NCI-H526 (cell line): ENCODE data around the gene RGP1.

Experiments used
- DNase-seq, 2 experiments: peaks; one replicate each; lab custom pipeline; 2025; lab: John Stamatoyannopoulos, UW

Gene RGP1, protein sequence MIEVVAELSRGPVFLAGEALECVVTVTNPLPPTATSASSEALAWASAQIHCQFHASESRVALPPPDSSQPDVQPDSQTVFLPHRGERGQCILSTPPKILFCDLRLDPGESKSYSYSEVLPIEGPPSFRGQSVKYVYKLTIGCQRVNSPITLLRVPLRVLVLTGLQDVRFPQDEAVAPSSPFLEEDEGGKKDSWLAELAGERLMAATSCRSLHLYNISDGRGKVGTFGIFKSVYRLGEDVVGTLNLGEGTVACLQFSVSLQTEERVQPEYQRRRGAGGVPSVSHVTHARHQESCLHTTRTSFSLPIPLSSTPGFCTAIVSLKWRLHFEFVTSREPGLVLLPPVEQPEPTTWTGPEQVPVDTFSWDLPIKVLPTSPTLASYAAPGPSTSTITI

DNA sequence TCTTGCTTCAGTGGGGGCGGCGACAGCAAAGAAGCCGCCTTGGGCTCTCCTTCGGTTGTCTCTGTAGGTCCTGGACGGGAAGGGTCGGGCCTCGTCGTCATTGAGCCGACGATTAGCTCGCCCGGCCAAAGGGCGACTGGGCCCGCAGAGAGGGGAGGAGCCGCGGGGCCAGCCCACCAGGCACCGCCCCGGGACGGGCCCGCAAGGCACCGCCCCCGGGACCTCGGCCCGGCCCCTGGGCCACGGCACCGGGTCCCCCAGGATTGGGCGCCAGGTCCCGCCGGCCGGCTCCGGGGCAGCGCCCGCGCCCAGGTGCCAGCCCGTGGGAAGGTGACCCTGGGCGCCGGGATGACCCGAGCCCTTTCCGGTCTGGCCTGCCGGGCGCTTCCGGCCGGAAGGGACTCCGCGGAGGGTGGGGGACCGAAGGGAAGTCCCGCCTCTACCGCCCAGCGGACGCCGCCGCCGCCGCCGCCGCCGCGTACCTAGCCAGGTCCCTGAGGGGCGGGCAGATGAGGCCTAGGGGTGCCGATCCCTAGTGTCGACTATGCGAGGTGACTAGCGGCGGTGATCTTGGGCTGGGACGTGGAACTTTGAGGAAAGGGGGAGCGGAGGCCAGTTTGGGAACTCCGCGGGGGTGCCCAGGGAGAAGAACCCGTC is at the start of gene RGP1, which contains the start of gene GBA2:
Gene RGP1, plus strand, starts transcription at position 430 of the 657 bp plus-strand sequence. CDS start 469 bp downstream, outside the sequence.
Gene GBA2, minus strand, starts transcription at position 371 of the 657 bp plus-strand sequence. CDS start 524 bp downstream, outside the sequence.
- DNase-seq, result peak; percentile 38 to 90

DNA sequence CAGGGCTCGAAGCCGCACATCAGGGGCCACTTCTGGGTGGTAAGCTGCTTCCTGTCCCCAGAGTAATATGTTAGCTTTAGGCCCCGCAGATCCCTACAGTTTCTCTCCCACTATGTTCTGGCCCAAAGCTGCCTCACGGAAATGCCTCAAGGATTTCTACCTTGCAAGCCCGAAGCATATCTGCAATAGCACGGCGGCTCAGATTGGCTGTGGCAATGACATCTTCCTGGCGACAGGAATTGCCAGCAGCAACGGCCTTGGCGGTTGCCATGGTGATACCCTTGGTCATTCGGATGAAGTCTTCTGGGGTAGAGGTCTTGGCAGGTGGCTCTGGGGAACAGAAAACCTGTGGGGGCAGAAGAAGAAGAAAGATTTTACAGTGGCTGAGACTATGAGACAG is 49.1 kb upstream of the RGP1 start:
- no peak for DNase-seq

DNA sequence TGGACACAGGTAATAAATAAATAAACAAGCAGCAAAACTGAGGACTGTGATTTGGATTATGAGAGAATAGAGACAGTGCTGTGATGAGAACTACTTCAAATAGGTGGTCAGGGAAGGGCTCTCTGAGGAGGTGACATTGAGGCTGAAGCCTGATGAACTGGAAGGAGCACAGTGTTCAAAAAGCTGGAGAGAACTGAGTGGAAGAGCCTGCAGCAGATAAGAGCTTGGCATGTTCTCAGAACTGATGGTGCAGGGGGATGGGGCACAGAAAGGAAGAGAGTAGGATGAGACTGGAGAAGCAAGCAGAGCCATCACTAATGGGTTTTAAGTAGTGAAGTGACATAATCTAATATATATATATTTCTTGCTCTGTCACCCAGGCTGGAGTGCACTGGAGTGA is 48.1 kb upstream of the RGP1 start:
- DNase-seq, result no peak

DNA sequence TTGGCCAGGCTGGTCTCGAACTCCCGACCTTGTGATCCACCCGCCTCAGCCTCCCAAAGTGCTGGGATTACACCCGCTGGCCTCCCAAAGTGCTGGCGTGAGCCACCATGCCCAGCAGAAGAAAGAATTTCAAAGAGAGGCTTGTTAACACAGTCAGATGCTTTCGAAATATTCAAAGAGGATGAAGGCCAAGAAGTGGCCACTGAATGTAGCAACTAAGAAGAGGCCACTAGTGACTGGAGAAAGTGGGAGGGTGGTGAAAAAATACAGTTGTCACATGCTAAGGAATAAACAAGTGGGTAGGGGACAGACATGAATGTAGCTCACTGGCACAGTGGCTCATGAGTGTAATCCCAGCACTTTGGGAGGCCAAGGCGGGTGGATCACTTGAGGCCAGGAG is 46.4 kb upstream of the RGP1 start:
- no peak for DNase-seq

DNA sequence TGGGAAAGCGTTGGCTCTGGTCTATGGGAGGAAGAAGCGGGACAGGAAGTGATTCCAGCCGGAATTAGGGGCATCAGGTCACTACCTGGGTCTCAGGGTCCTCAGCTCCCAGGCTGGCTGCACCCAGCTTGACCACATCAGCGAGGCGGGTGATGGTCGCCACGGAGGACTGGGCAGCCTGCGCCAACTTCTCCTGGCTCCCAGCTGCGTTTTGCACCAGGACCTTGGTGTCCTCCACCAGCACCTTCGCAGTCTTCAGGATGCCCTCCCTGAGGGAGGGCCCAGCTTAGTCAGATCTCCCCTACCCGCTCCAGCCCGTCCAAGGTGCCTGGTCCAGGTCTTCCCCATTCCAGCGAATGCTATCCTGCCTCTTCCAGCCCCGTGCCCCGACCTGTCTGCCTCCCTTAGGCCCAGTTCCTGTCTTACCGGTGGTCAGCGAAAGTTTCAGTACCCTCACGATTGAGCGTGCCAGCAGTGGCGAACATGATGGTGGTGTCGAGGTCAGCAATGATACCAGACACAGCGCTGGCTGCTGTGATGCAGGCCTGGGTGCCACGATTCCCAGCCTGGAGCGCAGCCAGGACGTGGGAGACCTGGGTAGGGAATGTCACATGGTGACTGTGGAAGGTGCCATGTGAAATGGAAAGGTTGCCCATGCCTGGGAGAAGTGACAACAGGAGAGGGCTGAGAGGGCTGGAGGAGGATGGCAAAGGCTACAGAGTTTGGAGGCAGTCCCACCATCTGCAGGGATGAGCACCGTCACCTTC is 45.0 kb upstream of the RGP1 start:
- DNase-seq, result no peak

DNA sequence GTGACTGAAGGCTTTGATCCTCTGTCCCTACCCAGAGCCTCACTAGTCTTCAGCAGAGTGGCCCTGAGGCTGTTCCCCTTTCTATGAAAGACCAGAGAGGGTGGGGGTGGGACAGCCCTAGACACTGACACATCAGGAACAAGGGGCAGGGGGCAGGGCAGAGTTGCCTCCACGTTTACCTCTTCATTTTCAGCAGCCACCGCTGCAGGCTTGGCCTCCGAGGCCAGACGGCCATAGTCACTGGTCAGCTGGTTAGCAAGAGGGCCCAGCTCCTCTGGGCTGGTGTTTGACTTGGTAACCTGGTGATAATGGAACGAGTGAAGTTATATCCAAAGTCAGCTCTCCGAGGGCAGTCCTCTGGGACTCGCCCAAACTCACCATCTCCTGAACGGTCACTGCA is 43.7 kb upstream of the RGP1 start:
- no peak for DNase-seq

DNA sequence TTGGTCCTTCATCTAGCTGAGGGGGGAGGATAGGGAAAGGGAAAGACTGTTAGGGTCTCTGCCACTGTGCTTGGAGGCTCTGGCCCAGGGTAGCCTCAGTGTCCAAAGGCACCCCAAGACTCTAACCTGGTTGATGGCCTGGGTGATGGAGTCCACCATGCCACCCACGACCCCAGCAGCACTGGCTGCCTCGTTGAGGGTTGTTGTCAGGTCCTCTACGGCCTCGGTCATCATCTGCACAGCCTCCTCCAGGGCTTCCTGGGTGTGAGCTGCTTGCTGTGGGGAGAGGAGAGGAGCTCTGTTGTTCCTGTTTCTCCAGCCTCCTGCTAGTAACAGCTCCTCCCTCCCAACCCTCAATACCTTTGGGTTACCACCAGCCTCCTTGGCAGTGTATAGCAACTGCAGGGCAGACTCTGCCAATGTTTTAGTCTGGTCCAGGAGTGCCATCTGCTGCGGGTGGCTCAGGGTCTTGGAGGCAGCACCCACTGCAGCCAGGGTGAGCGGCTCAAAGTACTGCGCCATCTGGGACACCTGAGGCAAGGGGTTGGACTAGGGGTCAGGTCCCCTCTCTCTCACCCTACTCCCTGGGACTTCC is 43.2 kb upstream of the RGP1 start:
- no peak for DNase-seq

DNA sequence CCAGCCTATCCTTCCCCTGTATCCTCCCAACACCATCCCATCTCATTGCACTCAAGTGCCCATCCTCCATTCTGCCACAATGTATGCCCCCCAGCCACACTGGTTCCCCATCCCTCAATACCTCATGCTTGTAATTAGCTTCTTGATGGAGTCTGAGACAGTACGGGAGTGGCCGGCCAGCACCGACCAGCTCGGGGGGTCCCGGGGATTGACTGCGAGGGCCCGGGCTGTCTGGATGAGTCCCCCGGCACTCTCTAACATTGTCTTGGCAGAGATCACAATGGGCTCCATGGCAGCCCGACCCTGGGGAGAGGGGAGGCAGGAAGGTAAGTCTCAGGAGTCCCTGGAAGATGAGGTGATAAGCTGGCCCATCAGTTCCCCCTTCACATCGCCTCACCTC is 42.1 kb upstream of the RGP1 start:
- no peak for DNase-seq

DNA sequence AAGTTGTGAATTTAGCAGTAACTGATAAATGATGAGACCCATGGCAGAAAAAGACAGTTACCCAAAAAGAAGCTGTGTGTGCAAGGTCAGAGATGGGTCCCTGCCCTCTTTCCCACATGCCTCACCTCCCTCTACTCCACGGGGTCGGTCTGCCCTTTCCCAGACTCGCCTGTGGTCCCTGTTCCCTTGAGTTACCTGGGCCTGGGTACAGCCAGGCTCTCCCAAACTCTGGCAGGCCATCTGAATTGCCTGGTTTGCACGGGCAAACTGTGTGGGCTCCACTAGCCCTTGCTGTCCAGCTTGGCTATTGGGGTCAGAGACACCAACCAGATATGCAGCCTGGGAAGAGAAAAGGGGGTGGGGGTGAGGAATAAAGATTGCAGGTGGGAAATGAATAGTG is 40.9 kb upstream of the RGP1 start:
- DNase-seq, result no peak

DNA sequence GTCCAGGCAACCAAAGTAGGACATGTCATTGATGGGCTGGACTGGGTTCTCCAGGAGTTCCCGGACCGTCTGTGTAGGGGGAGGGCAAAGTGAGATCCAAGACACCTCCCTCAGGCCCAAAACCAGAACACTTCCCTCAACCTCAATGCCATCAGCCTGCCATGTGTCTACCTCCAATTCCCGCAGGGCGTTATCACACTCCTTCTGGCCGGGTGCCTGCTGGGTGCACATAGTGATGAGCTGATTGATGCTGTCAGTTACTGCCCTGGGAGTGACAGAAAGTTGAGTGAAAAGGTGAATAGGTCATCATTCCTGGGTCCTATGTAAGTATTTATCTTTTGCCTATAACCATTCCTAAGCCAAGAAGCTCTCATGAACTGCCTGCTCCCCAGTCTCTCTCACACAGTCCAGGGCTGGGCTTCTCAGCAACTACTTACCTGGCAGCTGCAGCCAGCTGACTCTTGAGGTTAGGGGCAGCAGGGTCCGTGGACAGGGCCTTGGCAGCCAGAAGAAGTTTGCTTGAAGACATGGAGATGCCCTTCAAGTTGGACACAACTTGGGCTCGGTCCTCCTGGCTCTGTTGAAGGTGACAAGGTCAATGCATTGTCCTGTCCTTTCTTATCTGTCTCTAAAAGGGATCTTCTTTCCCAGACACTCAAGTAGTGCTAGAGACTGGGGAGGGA is 38.1 kb upstream of the RGP1 start:
- no peak for DNase-seq

DNA sequence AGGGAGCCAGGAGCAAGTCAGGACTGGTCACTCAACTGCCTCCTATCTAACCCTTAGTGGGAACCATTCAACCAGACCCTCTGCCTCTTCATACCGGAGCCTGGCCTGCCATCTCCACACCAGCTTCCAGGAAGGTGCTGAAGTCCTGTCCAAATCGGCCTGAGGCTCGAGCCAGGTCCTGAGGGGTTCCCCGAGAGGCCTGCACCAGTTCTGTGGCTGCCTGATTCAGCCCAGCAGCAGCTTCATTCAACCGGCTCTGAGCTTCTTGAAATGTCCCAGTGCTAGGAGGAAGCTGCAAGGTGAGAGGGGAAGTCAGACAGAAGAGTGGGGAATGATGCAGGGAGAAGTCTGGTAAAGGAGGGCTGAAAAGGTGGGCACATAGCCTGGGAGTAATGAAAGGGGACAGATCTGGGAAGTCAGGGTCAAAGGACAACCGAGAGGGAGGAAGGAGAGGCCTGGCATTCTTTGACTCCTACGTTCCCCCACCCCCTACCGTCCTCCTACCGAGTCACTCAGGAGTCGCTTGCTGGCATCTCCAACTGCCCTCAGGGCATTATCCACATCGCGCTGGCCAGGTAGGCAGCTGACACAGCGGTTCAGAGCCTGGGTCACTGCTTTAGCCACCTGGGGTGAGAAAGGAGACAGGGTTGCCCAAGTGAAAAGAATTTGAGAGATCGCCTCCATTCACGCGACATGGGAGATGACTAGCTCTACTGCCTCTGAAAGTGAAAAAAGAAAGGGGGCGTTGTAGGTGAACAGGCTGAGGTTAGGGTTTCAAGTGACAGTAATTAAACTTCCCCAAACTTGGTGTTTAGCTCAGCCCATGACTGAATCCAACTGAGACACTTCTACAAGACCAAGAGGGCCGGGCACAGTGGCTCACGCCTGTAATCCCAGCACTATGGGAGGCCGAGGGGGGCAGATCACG is 37.3 kb upstream of the RGP1 start:
- no peak for DNase-seq

DNA sequence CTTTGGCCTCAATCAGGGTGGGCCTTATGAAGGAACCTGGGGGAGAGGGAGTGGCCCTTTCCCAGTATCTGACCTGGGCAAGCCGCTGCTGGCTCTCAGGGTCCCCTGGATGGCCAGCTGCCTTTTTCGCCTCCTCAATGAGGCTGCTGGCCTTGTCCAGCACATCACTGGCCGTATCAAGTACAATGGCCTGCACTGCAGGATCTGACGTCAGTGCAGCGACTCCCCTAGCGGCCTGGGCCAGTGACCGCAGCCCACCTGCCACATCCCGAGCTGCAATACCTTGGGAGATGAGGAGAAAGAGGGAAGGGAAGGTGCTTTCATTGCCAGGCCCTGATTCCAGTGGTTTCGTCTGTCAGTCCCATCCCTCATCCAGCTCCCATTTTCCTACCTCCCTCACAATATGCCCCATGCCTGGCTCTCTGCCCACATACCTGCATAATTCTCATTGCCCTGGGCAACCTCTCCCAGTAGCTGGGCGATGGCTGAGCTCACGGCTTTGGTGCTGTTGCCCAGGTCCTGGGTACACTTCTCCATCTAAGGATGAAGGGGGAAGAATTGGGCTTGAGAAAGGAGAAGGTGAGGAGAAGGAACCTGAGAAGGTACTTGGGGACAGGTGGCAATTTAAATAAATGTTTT is 36.2 kb upstream of the RGP1 start:
- DNase-seq, result no peak

DNA sequence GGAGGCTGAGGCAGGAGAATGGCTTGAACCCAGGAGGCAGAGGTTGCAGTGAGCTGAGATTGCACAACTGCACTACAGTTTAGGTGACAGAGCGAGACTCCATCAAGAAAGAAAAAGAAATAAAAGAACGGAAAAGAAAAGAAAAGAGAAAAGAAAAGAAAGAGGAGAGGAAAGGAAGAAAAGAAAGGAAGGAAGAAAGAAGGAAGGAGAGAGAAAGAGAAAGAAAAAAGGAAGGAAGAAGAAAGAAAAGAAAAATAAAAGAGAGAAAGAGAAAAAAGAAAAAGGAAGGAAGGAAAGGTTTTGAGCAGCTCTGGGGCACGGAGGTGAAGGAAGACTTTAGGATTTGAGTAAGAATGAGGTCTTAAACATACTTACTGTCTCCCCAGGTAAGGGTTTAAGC is 35.5 kb upstream of the RGP1 start:
- no peak for DNase-seq

DNA sequence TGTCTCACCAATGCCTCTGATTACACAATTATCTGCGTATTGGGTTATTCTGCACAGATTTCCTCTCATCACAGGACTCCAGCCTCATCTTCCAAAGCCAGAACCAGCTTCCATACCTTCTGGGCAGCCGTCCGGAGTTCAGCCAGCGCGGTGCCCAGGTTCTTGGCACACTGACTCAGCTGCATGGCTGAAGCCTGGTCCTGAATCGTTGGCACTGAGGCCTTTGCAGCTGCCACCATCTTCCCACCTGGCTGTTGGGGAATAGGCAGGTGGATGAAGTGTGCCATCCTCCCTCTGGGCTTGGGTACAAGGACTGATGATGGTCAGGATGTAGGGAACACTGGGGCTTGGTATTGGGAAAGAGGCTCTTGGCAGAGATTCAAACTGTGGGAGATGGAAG is 35.0 kb upstream of the RGP1 start:
- no peak for DNase-seq

DNA sequence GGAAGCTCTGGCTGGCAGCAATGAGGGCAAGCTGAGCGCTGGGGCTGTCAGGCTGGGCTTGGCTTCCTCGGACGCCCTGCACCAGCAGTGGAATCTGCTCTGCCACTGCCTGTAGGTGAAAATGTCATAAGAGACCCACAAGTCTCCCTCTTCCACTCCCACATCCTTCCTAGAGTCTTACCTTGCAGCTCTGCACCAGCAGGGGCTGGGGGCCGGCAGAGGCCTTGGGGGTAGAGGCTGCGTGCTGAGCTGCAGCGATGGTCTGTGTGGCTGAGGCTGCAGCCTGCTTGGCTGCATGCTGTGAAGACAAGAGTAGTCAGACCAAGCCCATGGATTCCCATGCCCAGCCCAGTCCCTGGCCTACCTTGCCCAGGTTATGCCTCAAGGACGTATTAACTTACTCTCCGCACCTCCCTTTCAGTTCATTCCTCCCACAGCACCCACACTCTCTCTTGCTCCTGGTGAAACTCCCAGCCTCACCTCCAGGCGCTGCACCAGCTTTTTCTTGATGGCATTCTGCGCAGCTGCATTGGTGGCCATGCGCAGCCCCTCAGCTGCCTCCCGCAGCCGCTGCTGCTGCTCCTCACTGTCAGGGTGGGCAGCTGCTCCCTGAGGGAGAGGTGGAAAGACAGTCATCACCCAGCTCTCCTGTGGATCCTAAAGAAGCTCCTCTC is 34.4 kb upstream of the RGP1 start:
- DNase-seq, result no peak

DNA sequence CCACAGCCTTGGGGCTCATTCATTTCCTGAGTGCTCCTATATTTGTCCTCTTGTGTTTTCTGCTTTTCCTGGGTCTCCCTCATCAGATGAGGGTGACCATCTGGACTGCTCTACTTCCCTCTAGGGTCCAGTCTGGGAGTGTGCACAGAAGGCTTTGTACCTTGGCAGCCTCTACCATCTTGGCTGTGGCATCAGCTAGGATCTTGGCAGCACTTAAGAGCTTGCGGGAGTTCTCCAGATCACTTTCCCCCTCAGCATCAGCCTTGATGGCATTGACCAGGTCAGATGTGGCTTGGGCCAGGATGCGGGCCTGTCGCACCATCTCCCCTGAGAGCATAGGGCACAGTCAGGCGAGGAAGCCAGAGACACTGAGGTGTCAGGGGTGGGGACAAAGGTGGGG is 32.9 kb upstream of the RGP1 start:
- DNase-seq, result no peak

DNA sequence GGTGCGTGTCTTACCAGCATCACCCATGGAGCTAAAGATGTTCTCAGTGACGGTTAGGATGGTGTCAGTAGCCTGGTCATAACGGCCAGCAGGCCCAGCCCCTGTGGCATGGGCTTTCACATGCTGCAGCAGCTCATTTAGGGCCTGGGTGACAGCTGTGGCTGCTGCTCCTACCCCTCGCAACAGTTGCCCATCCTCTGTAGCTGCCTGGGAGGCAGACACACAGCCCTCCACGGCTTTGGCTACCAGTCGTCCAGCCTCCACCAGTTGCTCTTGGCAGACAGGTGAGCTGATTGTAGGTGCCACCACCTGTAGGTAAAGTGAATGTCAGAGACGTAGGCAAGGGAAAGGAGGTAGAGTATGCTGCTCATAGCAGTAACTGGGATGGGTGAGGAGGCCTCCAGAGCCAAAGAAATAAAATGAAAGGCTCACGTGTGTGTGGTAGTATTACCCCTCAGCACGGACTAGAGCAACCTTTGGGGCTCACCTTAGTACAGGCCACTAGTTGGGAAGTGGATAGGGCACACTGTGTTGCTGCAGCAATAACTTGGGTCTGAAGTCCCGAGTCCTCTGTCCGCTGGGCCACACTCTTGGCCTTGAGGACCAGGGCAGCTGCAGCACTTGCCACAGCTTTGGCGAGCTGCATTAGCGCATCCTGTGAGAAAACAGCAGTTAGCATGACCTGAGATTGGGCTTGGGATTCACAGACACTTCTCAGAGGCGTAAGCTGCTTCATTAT is 31.8 kb upstream of the RGP1 start:
- DNase-seq, result no peak

DNA sequence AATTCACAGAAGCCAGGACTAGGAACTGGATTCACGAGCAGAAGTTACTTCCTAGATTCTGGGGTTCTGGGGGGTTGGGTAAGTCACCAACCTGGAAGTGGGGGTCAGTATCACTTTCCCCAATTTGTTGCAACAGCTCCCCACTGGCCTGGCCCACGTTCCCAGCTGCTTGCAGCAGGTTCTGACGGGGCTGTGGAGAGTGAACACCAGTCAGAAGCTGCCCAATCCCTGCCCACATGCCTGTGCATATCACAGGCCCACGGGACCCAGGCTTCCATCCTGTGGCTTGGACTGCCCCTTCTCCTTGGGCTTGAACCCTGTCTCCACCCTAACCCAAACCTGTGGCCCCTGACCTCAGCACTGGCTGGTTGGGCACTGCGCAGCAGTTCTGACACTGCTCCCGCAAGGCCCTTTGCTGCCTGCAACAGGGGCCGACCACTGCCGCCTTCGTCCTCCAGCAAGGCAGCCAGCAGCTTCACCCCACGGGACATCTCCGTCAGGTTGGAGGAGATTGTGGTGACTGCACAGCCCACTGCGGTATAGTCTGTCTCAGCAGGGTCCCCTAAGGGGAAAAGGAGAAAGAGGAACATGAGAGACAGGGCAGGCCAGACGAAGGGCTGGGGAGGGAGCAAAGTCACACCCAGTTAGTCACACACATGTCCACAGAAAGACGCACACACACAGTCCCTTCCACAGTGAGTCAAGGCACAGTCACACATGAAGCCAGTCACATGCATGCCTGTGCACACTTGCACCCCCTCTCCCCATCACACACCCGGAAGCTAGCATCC is 30.2 kb upstream of the RGP1 start:
- no peak for DNase-seq
